Measurements from ENCODE around the gene OSBPL1A.

The OSBPL1A gene

DNA sequence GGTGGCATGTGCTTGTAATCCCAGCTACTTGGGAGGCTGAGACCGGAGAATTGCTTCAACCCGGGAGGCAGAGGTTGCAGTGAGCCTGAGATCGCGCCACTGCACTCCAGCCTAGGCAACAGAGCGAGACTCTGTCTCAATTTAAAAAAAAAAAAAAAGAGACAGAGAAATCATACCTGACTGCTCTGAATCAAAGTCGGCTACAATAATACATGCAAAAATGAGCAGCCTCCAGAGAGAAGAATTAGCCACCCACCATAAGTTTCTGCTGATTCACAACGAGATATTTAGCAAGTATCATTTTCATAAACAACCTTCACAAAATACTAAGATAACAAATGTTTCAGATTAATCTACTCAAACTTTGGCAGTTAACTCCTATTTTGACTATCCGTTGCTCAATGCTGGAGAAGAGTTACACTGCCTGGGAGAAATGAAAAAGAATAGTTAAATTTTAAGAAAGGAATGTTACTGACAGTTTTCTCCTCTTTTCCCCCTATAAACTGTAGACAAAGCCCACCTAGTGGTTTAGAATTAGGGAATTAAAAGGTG lies 1.5 kb downstream of the OSBPL1A start:
- Mint-ChIP-seq H3K27ac (no peak overlapping the region), H3K36me3 (ENCODE audit: low read depth) (peaks cover 12% of the 10 kb centered on the region), H3K9me3 (no peaks in the 10 kb centered on the region), H3K4me3 (peak overlapping the region; percentile 94), H3K4me1 (peaks cover 49% of the 10 kb centered on the region), H3K27me3 (ENCODE audit: low read depth, poor library complexity) (no peaks in the 10 kb centered on the region)
- DNase-seq: no peak
- TF ChIP-seq, protein P1, sequence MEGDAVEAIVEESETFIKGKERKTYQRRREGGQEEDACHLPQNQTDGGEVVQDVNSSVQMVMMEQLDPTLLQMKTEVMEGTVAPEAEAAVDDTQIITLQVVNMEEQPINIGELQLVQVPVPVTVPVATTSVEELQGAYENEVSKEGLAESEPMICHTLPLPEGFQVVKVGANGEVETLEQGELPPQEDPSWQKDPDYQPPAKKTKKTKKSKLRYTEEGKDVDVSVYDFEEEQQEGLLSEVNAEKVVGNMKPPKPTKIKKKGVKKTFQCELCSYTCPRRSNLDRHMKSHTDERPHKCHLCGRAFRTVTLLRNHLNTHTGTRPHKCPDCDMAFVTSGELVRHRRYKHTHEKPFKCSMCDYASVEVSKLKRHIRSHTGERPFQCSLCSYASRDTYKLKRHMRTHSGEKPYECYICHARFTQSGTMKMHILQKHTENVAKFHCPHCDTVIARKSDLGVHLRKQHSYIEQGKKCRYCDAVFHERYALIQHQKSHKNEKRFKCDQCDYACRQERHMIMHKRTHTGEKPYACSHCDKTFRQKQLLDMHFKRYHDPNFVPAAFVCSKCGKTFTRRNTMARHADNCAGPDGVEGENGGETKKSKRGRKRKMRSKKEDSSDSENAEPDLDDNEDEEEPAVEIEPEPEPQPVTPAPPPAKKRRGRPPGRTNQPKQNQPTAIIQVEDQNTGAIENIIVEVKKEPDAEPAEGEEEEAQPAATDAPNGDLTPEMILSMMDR (IDR thresholded peaks at IDR 0.05): no peak

- no peak for DNase-seq
- TF ChIP-seq, protein P1 (IDR thresholded peaks at IDR 0.05): no peak
- Mint-ChIP-seq H3K4me3 (peak overlapping the region; percentile 94), H3K27ac (no peak overlapping the region), H3K36me3 (ENCODE audit: low read depth) (peaks cover 18% of the 10 kb centered on the region), H3K4me1 (peaks cover 40% of the 10 kb centered on the region), H3K9me3 (no peaks in the 10 kb centered on the region), H3K27me3 (ENCODE audit: low read depth, poor library complexity) (no peaks in the 10 kb centered on the region)
Measured at GRCh38 chr18:24395049-24395795, 2.4 kb downstream of the OSBPL1A start.

DNA sequence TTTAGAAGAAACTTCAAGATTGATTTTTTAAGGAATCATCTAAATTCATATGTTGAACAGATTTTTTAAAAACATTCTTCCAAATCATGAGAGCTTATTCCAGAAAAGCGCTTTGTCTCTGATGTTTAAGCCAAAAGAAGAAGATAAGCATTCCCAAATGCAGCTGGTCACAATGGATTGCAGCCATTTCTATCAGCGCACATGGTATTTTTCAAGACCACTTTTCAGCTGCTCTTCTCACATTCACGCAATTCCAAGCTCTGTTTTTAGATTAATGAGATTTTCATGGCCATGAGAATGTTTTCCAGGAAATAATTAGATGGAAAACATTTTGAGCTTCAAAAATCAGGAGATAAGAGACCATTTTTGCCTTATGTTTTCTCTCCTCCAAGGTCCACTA lies 8.7 kb downstream of the OSBPL1A start:
- peaks cover 11% of the 10 kb centered on the region for H3K4me1 Mint-ChIP-seq
- TF ChIP-seq, protein P1 (IDR thresholded peaks at IDR 0.05): no peak
- no peak overlapping the region for H3K27ac Mint-ChIP-seq
- no peak overlapping the region for H3K4me3 Mint-ChIP-seq
- peaks cover 34% of the 10 kb centered on the region for H3K36me3 Mint-ChIP-seq (ENCODE audit: low read depth)
- DNase-seq: no peak
- H3K9me3 Mint-ChIP-seq: no peaks in the 10 kb centered on the region
- peaks cover 3% of the 10 kb centered on the region for H3K27me3 Mint-ChIP-seq (ENCODE audit: low read depth, poor library complexity)

GRCh38 chr18:24386681-24387080 lies 10.9 kb downstream of the OSBPL1A start:
- Mint-ChIP-seq H3K9me3 (no peaks in the 10 kb centered on the region), H3K27ac (no peak overlapping the region), H3K36me3 (ENCODE audit: low read depth) (peaks cover 41% of the 10 kb centered on the region)

DNA sequence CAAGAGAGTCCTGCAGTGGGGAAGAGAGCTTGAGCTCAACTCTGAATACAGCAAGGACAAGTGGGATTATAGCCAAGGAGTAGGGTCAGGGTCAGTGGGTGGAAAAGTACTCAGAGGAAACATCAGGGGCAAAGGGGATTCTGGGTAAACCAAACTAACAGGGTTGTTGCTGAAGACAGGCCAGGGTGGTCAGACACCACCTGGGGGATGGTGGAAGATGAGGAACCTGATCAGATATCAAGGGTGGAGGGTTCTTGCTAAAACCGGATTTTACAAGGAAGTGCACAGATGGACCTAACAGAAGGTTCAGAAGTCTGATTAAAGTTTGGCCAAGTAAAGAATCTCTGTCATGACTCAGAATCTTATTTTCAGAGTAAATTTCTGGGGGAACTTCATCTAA lies 16.5 kb downstream of the OSBPL1A start:
- Mint-ChIP-seq H3K9me3 (no peaks in the 10 kb centered on the region), H3K27ac (peak overlapping the region; percentile 83), H3K36me3 (ENCODE audit: low read depth) (peaks cover 33% of the 10 kb centered on the region), H3K4me1 (peaks cover 24% of the 10 kb centered on the region), H3K27me3 (ENCODE audit: low read depth, poor library complexity) (peaks cover 3% of the 10 kb centered on the region), H3K4me3 (no peak overlapping the region)
- DNase-seq: no peak
- TF ChIP-seq, protein P1 (IDR thresholded peaks at IDR 0.05): no peak

More at GRCh38 chr18:24386681-24387080, 10.9 kb downstream of the OSBPL1A start:
- Mint-ChIP-seq H3K4me3 (no peak overlapping the region), H3K27me3 (ENCODE audit: low read depth, poor library complexity) (peaks cover 3% of the 10 kb centered on the region), H3K4me1 (peaks cover 14% of the 10 kb centered on the region)
- no peak for DNase-seq
- TF ChIP-seq, protein P1 (IDR thresholded peaks at IDR 0.05): no peak
